H1 (cell line): ENCODE data around the gene ONECUT3. TPM values are rescaled to one million over a fixed set of nuclear protein-coding genes. Genes with fewer than 3 reads are reported as not detected.

Source experiments
- ASH2L ChIP-seq: fragments of 200-600, 300-600 bp; sonication (generic); IDR thresholded peaks from one replicate; pipeline ENCODE4 v1.7.1; 2017; ENCODE audit warnings: low read length
- BACH1 ChIP-seq: IDR thresholded peaks from 2 replicates; pipeline ENCODE4 v1.6.1; 2012; ENCODE audit warnings: low read length, improper control_type of control experiment
- CEBPB ChIP-seq: IDR thresholded peaks from 2 replicates; pipeline ENCODE4 v1.6.1; 2012; ENCODE audit warnings: low read depth, low read length
- CTBP2 ChIP-seq: IDR thresholded peaks from 2 replicates; pipeline ENCODE4 v1.7.0; 2011; ENCODE audit warnings: borderline replicate concordance, mild to moderate bottlenecking, moderate library complexity, mixed read lengths, low read length; ENCODE audit not compliant: insufficient read depth, insufficient read length
- EGR1 ChIP-seq: IDR thresholded peaks from 2 replicates; pipeline ENCODE4 v1.6.1; 2011; ENCODE audit warnings: low read depth, low read length, borderline replicate concordance
- HDAC6 ChIP-seq: IDR thresholded peaks from one replicate; pipeline ENCODE4 v1.7.1; 2012; ENCODE audit warnings: low read depth, mild to moderate bottlenecking, inconsistent platforms, low read length, moderate library complexity
- RXRA ChIP-seq: IDR thresholded peaks from 2 replicates; pipeline ENCODE4 v1.6.1; 2011; ENCODE audit warnings: low read depth, mild to moderate bottlenecking, low read length, moderate library complexity; ENCODE audit not compliant: insufficient read depth
- polyA plus RNA-seq, 7 experiments: library from polyadenylated mRNA; depleted of rRNA in 3 of 7; stranded (reverse) in 5 of 7; unstranded in 2 of 7; fragments of >200 nt in 5 of 7; fragments of 200-250 nt in 2 of 7; gene quantifications; 1 replicate in 5 of 7; 2 replicates in 1 of 7; 4 replicates in 1 of 7; pipeline versions ENCODE4 v1.2.1 to v1.2.3, GENCODE V29; 2011 to 2013; ENCODE audit warnings: missing spikeins in 2 of 7, mixed read lengths in 2 of 7
- total RNA-seq: library from RNA; stranded (reverse); fragmentation: NEBNext Ultra II Directional; extraction: Animal tissue kit (Norgen Biotek cat#: 25700); gene quantifications from 2 replicates; pipeline ENCODE4 v1.2.1, GENCODE V29; 2021

The ONECUT3 gene
- total and polyA plus RNA-seq, 2 of the 8 experiments (the other 6 are each of a cell fraction or from before 2014, with no cell fraction given), result not detected

GRCh38 chr19:1744133-1744665, 9.1 kb upstream of the ONECUT3 start (continued):
- TF ChIP-seq BACH1 (no peak), EGR1 (no peak), CEBPB (no peak), RXRA (no peak), HDAC6 (no peak), CTBP2 (no peak), ASH2L (no peak)
